Heart left ventricle (tissue), 16 donors: ENCODE data around the gene THADA. TPM values are rescaled to one million over a fixed set of nuclear protein-coding genes. Genes with fewer than 3 reads are reported as not detected.

Experiments used
- ATAC-seq, 4 donors: fragments of 200-7000 bp; cut with Tn5 transposase; one replicate each; pipeline ENCODE4 v1.9.1; 2020 to 2022; ENCODE audit warnings: moderate library complexity in 4 of 4, mild to moderate bottlenecking in 3 of 4, moderate number of reproducible peaks in 1 of 4
- DNase-seq, 5 donors: peaks; one replicate each; pipeline ENCODE4 v3.0.0-alpha.2; 2020
- H3K27ac ChIP-seq, 12 donors: fragments of 200-600 bp; sonication (generic) in 4 of 12; one replicate each; pipeline versions ENCODE4 v1.5.0 to v1.8.0; 2016 to 2022; ENCODE audit warnings: mild to moderate bottlenecking in 2 of 12
- H3K27me3 ChIP-seq, 9 donors: fragments of 200-600 bp; sonication (generic) in 2 of 9; one replicate each; pipeline versions ENCODE4 v1.5.1 to v1.8.0; 2016 to 2022; ENCODE audit warnings: mild to moderate bottlenecking in 3 of 9
- H3K36me3 ChIP-seq, 9 donors: fragments of 200-600 bp; sonication (generic) in 2 of 9; one replicate each; pipeline versions ENCODE4 v1.5.0 to v1.8.0; 2018 to 2022; ENCODE audit warnings: mild to moderate bottlenecking in 2 of 9
- H3K4me1 ChIP-seq, 12 donors: fragments of 200-600 bp; sonication (generic) in 4 of 12; one replicate each; pipeline versions ENCODE4 v1.5.0 to v1.8.0; 2016 to 2022; ENCODE audit warnings: mild to moderate bottlenecking in 3 of 12
- H3K4me3 ChIP-seq, 12 donors: fragments of 200-600 bp; sonication (generic) in 4 of 12; one replicate each; pipeline versions ENCODE4 v1.5.0 to v1.8.0; 2017 to 2022; ENCODE audit warnings: mild to moderate bottlenecking in 9 of 12, moderate library complexity in 4 of 12
- H3K9me3 ChIP-seq, 12 donors: fragments of 200-600 bp; sonication (generic) in 4 of 12; one replicate each; pipeline versions ENCODE4 v1.5.0 to v1.8.0; 2016 to 2022; ENCODE audit warnings: mild to moderate bottlenecking in 1 of 12
- CTCF ChIP-seq, 12 donors: fragments of 200-600 bp; sonication (generic) in 4 of 12; IDR thresholded peaks; one replicate each; pipeline versions ENCODE4 v1.5.0 to v1.8.0; 2018 to 2022; ENCODE audit warnings: antibody characterized with exemption in 12 of 12, mild to moderate bottlenecking in 5 of 12
- POLR2A ChIP-seq, 2 donors: fragments of 450-650 bp; IDR thresholded peaks; one replicate each; pipeline ENCODE4 v1.6.1; 2017; ENCODE audit warnings: antibody characterized with exemption in 2 of 2, mild to moderate bottlenecking in 2 of 2, moderate library complexity in 2 of 2
- WGBS, 4 donors: extraction: QIAGEN DNeasy Blood & Tissue Kit in 2 of 4; methylation state at CpG; one replicate each; pipeline versions ENCODE4 v1.1.5 to v1.1.7; 2013 to 2018; 5-methylcytosine and 5-hydroxymethylcytosine counted together
- intact Hi-C, 10 donors: fragments of 100-400 bp; cut with DNase I; formaldehyde crosslinking; loops; one replicate each; pipeline versions ENCODE4 v1.11.1 to v1.14.2; 2022
- polyA plus RNA-seq, 2 donors: library from polyadenylated mRNA; stranded (reverse); fragments of 200-250 nt; gene quantifications; one replicate each; pipeline ENCODE4 v1.2.3, GENCODE V29; 2013
- total RNA-seq, 9 donors: library from RNA; depleted of rRNA in 2 of 9; stranded (reverse); fragments of >200 nt in 2 of 9; fragmentation: NEBNext Ultra II Directional in 3 of 9; extraction: Animal tissue kit (Norgen Biotek cat#: 25700) in 3 of 9; gene quantifications; one replicate each; pipeline versions ENCODE4 v1.1.0 to v1.2.4, GENCODE V29; 2016 to 2023
- donor health status: ischemic (EF 13 %, LVEDD 7.1; RV severe dilation, severe dysfunction).
- donor health status: healthy with polysubstance abuse.
- donor health status: DM: no; HTN: yes; CAD: no.
- donor health status: DM: no; HTN: no; CAD: no.
- donor health status: ischemic (EF 25% LVEDD 6.9; RV normal size, moderate dysfunction).
- donor health status: ischemic (EF 25% LVEDD 5.7; RV mildly dilated, moderate dysfunction).
- donor health status: healthy.
- donor health status: DM: yes; HTN: yes; CAD: no.
- donor health status: ischemic (EF 35%, LVEDD 5.7; RV mildly dilated, moderate dysfunction).
- donor health status: nonischemic (EF 11% LVEDD 7.7; RV severe dilation, severe dysfunction).
- donor health status: DM: yes; HTN: yes; CAD: no.
- donor health status: PGD.
- donor health status: ischemic (EF 29% LVEDD 5.4; RV normal size, mild dysfunction).
- donor health status: nonischemic (EF 23%, LVEDD 6.1; RV moderate dilation, normal function).

Gene THADA
- total and polyA plus RNA-seq, 11 donors: 6.8 to 21.4 (median 13.0) TPM

DNA sequence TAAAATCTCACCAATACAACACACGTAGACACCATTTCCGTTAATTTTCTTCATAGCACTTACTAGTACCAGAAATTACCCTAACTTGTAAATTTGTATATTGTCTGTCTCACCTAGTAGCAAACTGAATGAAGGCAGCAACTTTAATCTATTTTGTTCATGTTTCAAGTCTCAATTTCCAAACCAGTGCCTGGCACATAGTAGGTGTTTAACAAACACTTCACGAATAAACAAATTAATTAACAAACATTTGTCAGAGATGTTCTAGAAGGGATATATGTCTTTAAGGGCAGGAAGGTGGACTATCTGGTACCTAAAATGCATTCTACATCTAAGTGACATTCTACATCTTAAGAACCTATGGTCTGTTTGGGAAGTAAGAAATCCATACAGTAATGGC is 963 bp downstream of the THADA start:
- no peak overlapping the region for H3K27ac ChIP-seq
- H3K27me3 ChIP-seq: no peaks in the 10 kb centered on the region
- H3K36me3 ChIP-seq: peaks cover 0 to 29% (median 24%) of the 10 kb centered on the region in 9 donors
- intact Hi-C loops: no loop called here
- DNase-seq: no peak
- WGBS, 4 donors: 90 to 97% (median 93%) methylated on average over 3 of the region's 3 CpGs
- peaks cover 0 to 21% (median 14%) of the 10 kb centered on the region in 12 donors for H3K4me1 ChIP-seq
- no peak for ATAC-seq
- TF ChIP-seq CTCF (IDR thresholded peaks at IDR 0.05) (no peak), POLR2A (IDR thresholded peaks at IDR 0.05) (no peak)
- H3K4me3 ChIP-seq: peak overlapping the region in 11 of 12 donors; percentile 33 to 90 (median 87)
- H3K9me3 ChIP-seq: no peaks in the 10 kb centered on the region

- Histone ChIP-seq H3K4me3 (no peak overlapping the region), H3K4me1 (peaks cover 0 to 21% (median 14%) of the 10 kb centered on the region in 12 donors), H3K36me3 (peaks cover 0 to 45% (median 39%) of the 10 kb centered on the region in 9 donors), H3K27ac (no peak overlapping the region), H3K27me3 (no peaks in the 10 kb centered on the region), H3K9me3 (no peaks in the 10 kb centered on the region)
- intact Hi-C loops: no loop called here
- 88 to 96% (median 90%) methylated on average over 3 of the region's 3 CpGs for WGBS, 4 donors
- no peak for ATAC-seq
- TF ChIP-seq CTCF (IDR thresholded peaks at IDR 0.05) (no peak), POLR2A (IDR thresholded peaks at IDR 0.05) (no peak)
- no peak for DNase-seq
Observed at GRCh38 chr2:43593254-43593653, 2.6 kb downstream of the THADA start.

- Histone ChIP-seq H3K4me3 (no peak overlapping the region), H3K4me1 (peaks cover 0 to 21% (median 14%) of the 10 kb centered on the region in 12 donors), H3K27me3 (no peaks in the 10 kb centered on the region), H3K9me3 (no peaks in the 10 kb centered on the region), H3K36me3 (peaks cover 0 to 52% (median 44%) of the 10 kb centered on the region in 9 donors), H3K27ac (no peak overlapping the region)
- no peak for ATAC-seq
- intact Hi-C loops: no loop called here
- TF ChIP-seq CTCF (IDR thresholded peaks at IDR 0.05): no peak
- TF ChIP-seq POLR2A (IDR thresholded peaks at IDR 0.05): no peak
- no peak for DNase-seq
Observed at GRCh38 chr2:43592443-43592842, 3.4 kb downstream of the THADA start.

GRCh38 chr2:43585708-43586107 is 10.1 kb downstream of the THADA start:
- ATAC-seq (no peak), DNase-seq (no peak)
- Histone ChIP-seq H3K27me3 (no peaks in the 10 kb centered on the region), H3K9me3 (no peaks in the 10 kb centered on the region), H3K36me3 (peaks cover 0 to 98% (median 81%) of the 10 kb centered on the region in 9 donors), H3K4me1 (no peaks in the 10 kb centered on the region), H3K27ac (no peak overlapping the region), H3K4me3 (no peak overlapping the region)
- TF ChIP-seq CTCF (IDR thresholded peaks at IDR 0.05): no peak
- TF ChIP-seq POLR2A (IDR thresholded peaks at IDR 0.05): no peak
- intact Hi-C loops: no loop called here
- 96 to 98% (median 98%) methylated on average over 3 of the region's 3 CpGs for WGBS, 4 donors
